ENCODE measurements around the gene LRRC14B. TPM values are rescaled to one million over a fixed set of nuclear protein-coding genes. Genes with fewer than 3 reads are reported as not detected.
"Not testable (repeated sequence)": the region's sequence is repeated elsewhere in the genome, so short reads cannot be mapped to it uniquely, and the experiment has no call there.

Gene LRRC14B
- total RNA-seq, 1 donor: not detected

GRCh38 chr5:199950-200645 is 8.8 kb downstream of the LRRC14B start:
- H3K4me3 ChIP-seq (ENCODE audit: low read length): no peak overlapping the region
- no peaks in the 10 kb centered on the region for H3K9me3 ChIP-seq (ENCODE audit: low read depth, low read length)
- H3K27me3 ChIP-seq (ENCODE audit: insufficient read depth, low read length): no peaks in the 10 kb centered on the region
- H3K4me1 ChIP-seq (ENCODE audit: insufficient read depth, low read length): no peaks in the 10 kb centered on the region

- Histone ChIP-seq H3K4me1 (ENCODE audit: insufficient read depth, low read length) (no peaks in the 10 kb centered on the region), H3K27me3 (ENCODE audit: insufficient read depth, low read length) (no peaks in the 10 kb centered on the region), H3K9me3 (ENCODE audit: low read depth, low read length) (no peaks in the 10 kb centered on the region), H3K4me3 (ENCODE audit: low read length) (no peak overlapping the region)
Measured at GRCh38 chr5:200985-201384, 9.7 kb downstream of the LRRC14B start.

GRCh38 chr5:201672-202071 is 10.4 kb downstream of the LRRC14B start:
- no peaks in the 10 kb centered on the region for H3K27me3 ChIP-seq (ENCODE audit: insufficient read depth, low read length)
- H3K4me3 ChIP-seq (ENCODE audit: low read length): no peak overlapping the region
- no peaks in the 10 kb centered on the region for H3K9me3 ChIP-seq (ENCODE audit: low read depth, low read length)
- H3K4me1 ChIP-seq (ENCODE audit: insufficient read depth, low read length): no peaks in the 10 kb centered on the region

DNA sequence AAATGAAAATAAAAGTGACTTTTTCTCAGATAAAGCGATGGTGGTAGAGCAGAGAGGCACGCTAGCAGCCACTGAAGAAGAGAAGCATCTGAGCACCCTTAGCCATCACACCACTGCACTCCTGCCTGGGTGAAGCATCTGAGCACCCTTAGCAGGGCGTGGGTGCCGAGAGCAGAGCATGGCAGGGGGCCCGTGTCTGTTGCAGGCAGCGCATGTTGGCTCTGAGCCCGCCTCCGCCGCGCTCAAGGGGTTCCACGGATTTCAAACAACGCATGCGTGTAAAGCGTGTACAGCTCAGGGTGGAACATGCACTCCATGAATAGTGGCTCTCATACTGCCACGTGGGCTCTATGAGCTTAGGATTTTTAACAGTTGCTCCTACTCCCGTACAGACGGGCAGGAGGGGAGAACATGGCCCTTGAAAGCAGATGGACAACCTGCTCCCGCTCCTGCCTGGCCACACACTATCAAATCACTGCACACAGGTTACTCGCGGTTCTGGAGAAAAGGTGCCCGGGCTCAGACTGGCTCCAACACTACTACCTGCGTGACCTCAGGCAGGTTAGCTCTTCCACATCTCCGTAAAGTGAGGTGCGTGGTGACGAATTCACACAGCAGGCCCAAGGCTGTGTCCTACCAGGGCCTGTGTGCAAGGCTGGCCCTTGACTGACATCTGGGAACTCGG is 12.1 kb downstream of the LRRC14B start:
- H3K4me1 ChIP-seq (ENCODE audit: insufficient read depth, low read length): no peaks in the 10 kb centered on the region
- no peaks in the 10 kb centered on the region for H3K9me3 ChIP-seq (ENCODE audit: low read depth, low read length)
- no peak overlapping the region for H3K4me3 ChIP-seq (ENCODE audit: low read length)

DNA sequence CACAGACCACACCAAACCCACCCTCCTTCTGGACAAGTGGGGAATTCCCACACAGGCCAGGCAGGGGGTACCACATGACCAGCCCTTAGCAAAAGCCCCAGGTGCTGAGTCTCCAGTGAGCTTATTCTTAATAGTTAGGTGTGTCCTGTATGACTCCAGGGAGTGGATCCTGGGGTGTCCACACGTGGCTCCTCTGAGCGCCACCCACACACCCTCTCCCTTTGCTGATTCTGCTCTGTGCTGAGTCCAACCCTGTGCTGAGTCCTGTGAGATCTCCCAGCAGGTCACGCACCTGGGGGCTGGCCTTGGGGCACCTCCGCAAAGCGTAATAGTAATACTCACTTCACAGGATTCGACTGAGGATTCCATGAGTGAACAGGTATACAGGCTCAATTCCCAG is 12.7 kb downstream of the LRRC14B start:
- no peaks in the 10 kb centered on the region for H3K4me1 ChIP-seq (ENCODE audit: insufficient read depth, low read length)
- H3K9me3 ChIP-seq (ENCODE audit: low read depth, low read length): no peaks in the 10 kb centered on the region
- H3K27me3 ChIP-seq (ENCODE audit: insufficient read depth, low read length): no peaks in the 10 kb centered on the region
- H3K4me3 ChIP-seq (ENCODE audit: low read length): no peak overlapping the region

More for the DNA sequence above, 12.1 kb downstream of the LRRC14B start:
- no peaks in the 10 kb centered on the region for H3K27me3 ChIP-seq (ENCODE audit: insufficient read depth, low read length)

GRCh38 chr5:204462-204861 is 13.2 kb downstream of the LRRC14B start:
- Histone ChIP-seq H3K4me3 (ENCODE audit: low read length) (no peak overlapping the region), H3K4me1 (ENCODE audit: insufficient read depth, low read length) (peaks cover under 1% of the 10 kb centered on the region), H3K9me3 (ENCODE audit: low read depth, low read length) (no peaks in the 10 kb centered on the region), H3K27me3 (ENCODE audit: insufficient read depth, low read length) (no peaks in the 10 kb centered on the region)

- no peaks in the 10 kb centered on the region for H3K9me3 ChIP-seq (ENCODE audit: low read depth, low read length)
- H3K4me1 ChIP-seq (ENCODE audit: insufficient read depth, low read length): peaks cover 5% of the 10 kb centered on the region
- no peaks in the 10 kb centered on the region for H3K27me3 ChIP-seq (ENCODE audit: insufficient read depth, low read length)
- H3K4me3 ChIP-seq (ENCODE audit: low read length): no peak overlapping the region
Measured at GRCh38 chr5:204966-205670, 13.8 kb downstream of the LRRC14B start.

GRCh38 chr5:206406-206805 is 15.1 kb downstream of the LRRC14B start:
- H3K4me1 ChIP-seq (ENCODE audit: insufficient read depth, low read length): peaks cover 5% of the 10 kb centered on the region
- no peak overlapping the region for H3K4me3 ChIP-seq (ENCODE audit: low read length)
- no peaks in the 10 kb centered on the region for H3K27me3 ChIP-seq (ENCODE audit: insufficient read depth, low read length)
- no peaks in the 10 kb centered on the region for H3K9me3 ChIP-seq (ENCODE audit: low read depth, low read length)

- no peak overlapping the region for H3K4me3 ChIP-seq (ENCODE audit: low read length)
- no peaks in the 10 kb centered on the region for H3K27me3 ChIP-seq (ENCODE audit: insufficient read depth, low read length)
- H3K4me1 ChIP-seq (ENCODE audit: insufficient read depth, low read length): peaks cover 5% of the 10 kb centered on the region
- no peaks in the 10 kb centered on the region for H3K9me3 ChIP-seq (ENCODE audit: low read depth, low read length)
Measured at GRCh38 chr5:206927-207536, 15.7 kb downstream of the LRRC14B start.

- Histone ChIP-seq H3K27me3 (ENCODE audit: insufficient read depth, low read length) (no peaks in the 10 kb centered on the region), H3K4me1 (ENCODE audit: insufficient read depth, low read length) (peaks cover 5% of the 10 kb centered on the region), H3K9me3 (ENCODE audit: low read depth, low read length) (no peaks in the 10 kb centered on the region), H3K4me3 (ENCODE audit: low read length) (no peak overlapping the region)
Measured at GRCh38 chr5:207599-207998, 16.3 kb downstream of the LRRC14B start.

- Histone ChIP-seq H3K27me3 (ENCODE audit: insufficient read depth, low read length) (no peaks in the 10 kb centered on the region), H3K4me1 (ENCODE audit: insufficient read depth, low read length) (peaks cover 5% of the 10 kb centered on the region), H3K4me3 (ENCODE audit: low read length) (no peak overlapping the region), H3K9me3 (ENCODE audit: low read depth, low read length) (no peaks in the 10 kb centered on the region)
Measured at GRCh38 chr5:208449-209114, 17.3 kb downstream of the LRRC14B start.

GRCh38 chr5:213803-214395 is 22.6 kb downstream of the LRRC14B start:
- no peaks in the 10 kb centered on the region for H3K9me3 ChIP-seq (ENCODE audit: low read depth, low read length)
- no peaks in the 10 kb centered on the region for H3K27me3 ChIP-seq (ENCODE audit: insufficient read depth, low read length)
- peaks cover 13% of the 10 kb centered on the region for H3K4me1 ChIP-seq (ENCODE audit: insufficient read depth, low read length)
- H3K4me3 ChIP-seq (ENCODE audit: low read length): no peak overlapping the region

GRCh38 chr5:215256-215655 is 24.0 kb downstream of the LRRC14B start:
- H3K4me1 ChIP-seq (ENCODE audit: insufficient read depth, low read length): peaks cover 17% of the 10 kb centered on the region
- not testable (repeated sequence) for H3K9me3 ChIP-seq (ENCODE audit: low read depth, low read length); H3K27me3 ChIP-seq (ENCODE audit: insufficient read depth, low read length)

DNA sequence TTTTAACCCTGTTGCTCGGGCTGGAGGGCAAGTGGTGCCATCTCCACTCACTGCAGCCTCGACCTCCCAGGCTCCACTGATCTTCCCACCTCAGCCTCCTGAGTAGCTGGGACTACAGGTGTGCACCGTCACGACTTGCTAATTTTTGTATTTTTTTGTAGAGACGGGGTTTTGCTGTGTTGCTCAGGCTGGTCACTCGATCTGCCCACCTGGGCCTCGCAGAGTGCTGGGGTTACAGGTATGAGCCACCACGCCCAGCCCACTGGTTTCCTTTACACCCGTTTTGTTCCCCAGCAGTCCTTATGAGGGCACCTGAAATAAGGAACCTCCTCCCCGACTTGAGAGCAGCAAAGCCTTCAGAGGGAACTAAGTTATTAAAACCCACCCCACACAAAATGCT is 24.8 kb downstream of the LRRC14B start:
- not testable (repeated sequence) for H3K9me3 ChIP-seq (ENCODE audit: low read depth, low read length); H3K4me3 ChIP-seq (ENCODE audit: low read length); H3K27me3 ChIP-seq (ENCODE audit: insufficient read depth, low read length)
- peaks cover 25% of the 10 kb centered on the region for H3K4me1 ChIP-seq (ENCODE audit: insufficient read depth, low read length)

More at GRCh38 chr5:215256-215655, 24.0 kb downstream of the LRRC14B start:
- H3K4me3 ChIP-seq (ENCODE audit: low read length): not testable (repeated sequence)
